GM12878 (cell line): ENCODE data around the gene CNOT6L. TPM values are rescaled to one million over a fixed set of nuclear protein-coding genes. Genes with fewer than 3 reads are reported as not detected.

Experiments used
- ATAC-seq: fragments of 200-7000 bp; cut with Tn5 transposase; 3 replicates; pipeline ENCODE4 v1.9.1; 2020; ENCODE audit warnings: mild to moderate bottlenecking, moderate library complexity
- BruUV-seq: library from RNA; stranded (reverse); fragments of 400-500 nt; replicated peaks from 2 replicates; lab custom pipeline; 2021; lab: Mats Ljungman, UMichigan
- CTCF ChIA-PET: fragments of 300-600 bp; sonication (Branson Sonifier 250); formaldehyde crosslinking; extraction: SDS; loops from one replicate; lab custom pipeline; 2021; ENCODE audit warnings: inconsistent platforms; lab: Yijun Ruan, JAX
- POLR2A ChIA-PET: fragments of 350-600 bp; formaldehyde crosslinking; extraction: SDS; loops from one replicate; lab custom pipeline; 2021; ENCODE audit warnings: inconsistent platforms; lab: Charles Lee
- RAD21 ChIA-PET: fragments of 300-600 bp; sonication (Branson Sonifier 250); formaldehyde crosslinking; loops from one replicate; lab custom pipeline; 2023; ENCODE audit warnings: antibody characterized with exemption; ENCODE audit not compliant: unreplicated experiment; lab: Charles Lee
- SMC1A ChIA-PET: fragments of 300-600 bp; sonication (Branson Sonifier 250); formaldehyde crosslinking; loops from one replicate; lab custom pipeline; 2023; ENCODE audit not compliant: unreplicated experiment, uncharacterized antibody; lab: Charles Lee
- DNase-seq: peaks from one replicate; pipeline ENCODE4 v3.0.0-alpha.2; 2011; ENCODE audit warnings: low read depth, low spot score
- FAIRE-seq: peaks from 3 replicates; lab custom pipeline; 2011; peaks lifted over from hg19 to GRCh38; lab: Jason Lieb, UNC
- H2AFZ ChIP-seq: 2 replicates; pipeline ENCODE4 v1.6.0; 2011; ENCODE audit warnings: low read depth, low read length, control low read depth; ENCODE audit not compliant: control insufficient read depth
- H3K27ac ChIP-seq: 2 replicates; pipeline ENCODE4 v1.5.1; 2011; ENCODE audit warnings: control low read depth; ENCODE audit not compliant: control insufficient read depth, insufficient read depth
- H3K27me3 ChIP-seq, 2 experiments: replicated peaks in 1 of 2; 2 replicates each; pipeline versions ENCODE4 v1.6.0 to v1.6.1; 2011; ENCODE audit warnings: low read length in 1 of 2; ENCODE audit not compliant: control insufficient read depth in 2 of 2, insufficient read depth in 2 of 2
- H3K36me3 ChIP-seq, 2 experiments: 2 replicates each; pipeline ENCODE4 v1.5.1; 2011; ENCODE audit warnings: low read length in 1 of 2; ENCODE audit not compliant: control insufficient read depth in 2 of 2, insufficient read depth in 2 of 2
- H3K4me1 ChIP-seq: 2 replicates; pipeline ENCODE4 v1.6.1; 2011; ENCODE audit warnings: mild to moderate bottlenecking, low read length, moderate library complexity, mixed read lengths; ENCODE audit not compliant: control insufficient read depth, insufficient read depth
- H3K4me2 ChIP-seq: 2 replicates; pipeline ENCODE4 v1.6.0; 2011; ENCODE audit warnings: control low read depth; ENCODE audit not compliant: control insufficient read depth, insufficient read depth
- H3K4me3 ChIP-seq: fragments of 200-600 bp; sonication (generic); 2 replicates; pipeline ENCODE4 v1.5.1; 2016
- H3K79me2 ChIP-seq: 2 replicates; pipeline ENCODE4 v1.6.0; 2011; ENCODE audit warnings: low read length; ENCODE audit not compliant: control insufficient read depth, insufficient read depth
- H3K9ac ChIP-seq: 2 replicates; pipeline ENCODE4 v1.8.0; 2011; ENCODE audit warnings: low read length, control low read depth, mixed read lengths; ENCODE audit not compliant: control insufficient read depth, insufficient read depth
- H3K9me3 ChIP-seq: replicated peaks from 3 replicates; pipeline ENCODE4 v1.5.1; 2011; ENCODE audit warnings: mild to moderate bottlenecking, low read length; ENCODE audit not compliant: control insufficient read depth, insufficient read depth
- H4K20me1 ChIP-seq: 2 replicates; pipeline ENCODE4 v1.6.0; 2011; ENCODE audit not compliant: control insufficient read depth, insufficient read depth
- CBFB ChIP-seq: IDR thresholded peaks from 2 replicates; pipeline ENCODE4 v1.6.1; 2016; ENCODE audit warnings: antibody characterized with exemption, low read depth
- CHD4 ChIP-seq: fragments of 200-600 bp; sonication (generic); IDR thresholded peaks from 2 replicates; pipeline ENCODE4 v1.6.1; 2016; ENCODE audit warnings: mild to moderate bottlenecking
- NBN ChIP-seq: fragments of 450-650 bp; IDR thresholded peaks from 2 replicates; pipeline ENCODE4 v1.6.1; 2016
- NR2C1 ChIP-seq: fragments of 450-650 bp; IDR thresholded peaks from 2 replicates; pipeline ENCODE4 v1.6.1; 2017; ENCODE audit warnings: antibody characterized with exemption, mild to moderate bottlenecking, moderate library complexity
- POU2F2 ChIP-seq: IDR thresholded peaks from 3 replicates; pipeline ENCODE4 v1.6.1; 2011; ENCODE audit warnings: low read depth, mild to moderate bottlenecking, low read length, borderline replicate concordance
- RELA ChIP-seq: fragments of 450-650 bp; IDR thresholded peaks from 2 replicates; pipeline ENCODE4 v1.8.0; 2014; ENCODE audit warnings: borderline replicate concordance; ENCODE audit not compliant: partially characterized antibody
- RUNX3 ChIP-seq: IDR thresholded peaks from 2 replicates; pipeline ENCODE4 v1.6.1; 2012; ENCODE audit warnings: low read length, inconsistent platforms
- TBL1XR1 ChIP-seq: IDR thresholded peaks from 2 replicates; pipeline ENCODE4 v1.6.1; 2012; ENCODE audit warnings: low read depth, low read length, improper control_type of control experiment
- ZBED1 ChIP-seq: IDR thresholded peaks from 2 replicates; pipeline ENCODE4 v1.6.1; 2016; ENCODE audit warnings: borderline replicate concordance
- ZNF24 ChIP-seq: fragments of 450-650 bp; IDR thresholded peaks from 2 replicates; pipeline ENCODE4 v1.6.1; 2017; ENCODE audit warnings: antibody characterized with exemption, mild to moderate bottlenecking
- ZZZ3 ChIP-seq: IDR thresholded peaks from 2 replicates; pipeline ENCODE4 v1.6.1; 2011; ENCODE audit warnings: low read depth; ENCODE audit not compliant: control insufficient read depth, insufficient read length
- WGBS: methylation state at CpG from one replicate; pipeline ENCODE4 v1.1.6; 2016; ENCODE audit warnings: low lambda C conversion rate; ENCODE audit not compliant: insufficient replicate concordance, insufficient coverage; ENCODE audit errors: missing lambda C conversion rate; 5-methylcytosine and 5-hydroxymethylcytosine counted together
- in situ Hi-C: fragments of 300-500 bp; cut with MboI; formaldehyde crosslinking; loops from 9 replicates; pipeline ENCODE4 v1.14.3; 2018; ENCODE audit warnings: mixed read lengths
- intact Hi-C: fragments of 100-400 bp; cut with micrococcal nuclease; formaldehyde crosslinking; loops from one replicate; pipeline ENCODE4 v1.14.2; 2022; ENCODE audit not compliant: unreplicated experiment
- polyA plus RNA-seq, 11 experiments: library from polyadenylated mRNA; depleted of rRNA in 4 of 11; unstranded in 6 of 11; stranded (reverse) in 5 of 11; fragments of >200 nt; fragmentation: Nextera tagmentation in 4 of 11; fragmentation: Illumina TruSeq in 1 of 11; extraction: Ambion mirVana in 4 of 11; extraction: Trizol in 1 of 11; gene quantifications; 1 replicate in 1 of 11; 2 replicates in 10 of 11; pipeline versions ENCODE4 v1.2.1 to v1.2.3, GENCODE V29; 2011 to 2016; ENCODE audit warnings: inconsistent platforms in 2 of 11, missing spikeins in 2 of 11, low read depth in 1 of 11
- total RNA-seq, 4 experiments: library from RNA; depleted of rRNA in 3 of 4; stranded (reverse); fragments of >200 nt in 3 of 4; fragmentation: Illumina TruSeq in 1 of 4; extraction: Trizol in 1 of 4; gene quantifications; 2 replicates each; pipeline versions ENCODE4 v1.2.1 to v1.2.3, GENCODE V29; 2013 to 2021
- TF ChIP-seq, protein P1 (sequence below): IDR thresholded peaks from 2 replicates; pipeline ENCODE4 v1.6.1; 2011; ENCODE audit warnings: low read depth, mild to moderate bottlenecking, low read length, moderate library complexity, borderline replicate concordance; ENCODE audit errors: extremely low read depth

CNOT6L gene
- total and polyA plus RNA-seq, 10 of the 15 experiments (the other 5 are each of a cell fraction or from before 2014, with no cell fraction given): 1.1 to 10.0 (median 3.0) TPM

DNA sequence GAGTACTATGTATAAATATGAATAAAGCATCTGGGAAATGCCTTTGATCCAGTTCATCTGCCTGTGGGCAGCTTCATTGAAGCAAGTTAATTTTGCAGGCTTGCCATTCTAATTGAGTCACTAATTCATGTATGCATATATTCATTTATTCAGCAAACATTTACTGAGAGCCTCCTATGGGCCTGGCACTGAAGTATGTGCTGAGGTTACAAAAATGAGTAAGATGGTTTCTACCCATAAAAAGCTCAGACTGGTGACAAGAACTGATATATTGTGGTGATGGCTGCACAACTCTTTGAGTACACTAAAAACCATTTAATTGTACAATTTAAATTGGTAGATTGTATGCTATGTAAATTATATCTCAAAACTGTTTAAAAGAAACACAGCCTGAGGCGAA, 42.3 kb upstream of the CNOT6L start:
- peak; percentile 41 for ATAC-seq
- peak overlapping the region; percentile 96; the same call in 1 of the 2 replicates for H3K9ac ChIP-seq
- H3K27ac ChIP-seq: peak overlapping the region; percentile 94
- peaks cover 22% of the 10 kb centered on the region for H3K79me2 ChIP-seq
- WGBS: 0% methylated on average over 1 of the region's 1 CpG
- CTCF ChIA-PET: interaction anchor here (0.7 to 2.1 kb wide), 7 partner anchors 8 to 435 kb away, joined by 3 to 8 read pairs (median 3); no protein-coding TSS in a partner anchor
- SMC1A ChIA-PET: interaction anchor here (0.9 to 1.9 kb wide), 7 partner anchors 8 to 52 kb away, joined by 3 to 12 read pairs (median 4); no protein-coding TSS in a partner anchor
- DNase-seq: no peak
- no peaks in the 10 kb centered on the region for H3K36me3 ChIP-seq
- no peaks in the 10 kb centered on the region for H4K20me1 ChIP-seq
- RAD21 ChIA-PET: interaction anchor here (0.9 to 2.0 kb wide), 3 partner anchors 8 to 988 kb away, joined by 3 to 13 read pairs (median 4); no protein-coding TSS in a partner anchor
- peak overlapping the region; percentile 90 for H3K4me2 ChIP-seq
- no peak for FAIRE-seq
- in situ Hi-C loops: no loop called here
- H3K4me1 ChIP-seq: peaks cover 6% of the 10 kb centered on the region; the same call in 1 of the 2 replicates
- intact Hi-C loops: no loop called here
- TF ChIP-seq RELA: no peak
- no peak for TF ChIP-seq TBL1XR1
- no peak for TF ChIP-seq CHD4
- no peak for TF ChIP-seq NBN
- TF ChIP-seq, protein P1, sequence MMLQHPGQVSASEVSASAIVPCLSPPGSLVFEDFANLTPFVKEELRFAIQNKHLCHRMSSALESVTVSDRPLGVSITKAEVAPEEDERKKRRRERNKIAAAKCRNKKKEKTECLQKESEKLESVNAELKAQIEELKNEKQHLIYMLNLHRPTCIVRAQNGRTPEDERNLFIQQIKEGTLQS: no peak
- TF ChIP-seq ZBED1: no peak
- no peak for TF ChIP-seq ZZZ3
- TF ChIP-seq POU2F2: peak; percentile 42; the same call in 1 of the 3 replicates
- TF ChIP-seq ZNF24: peak; percentile 77
- 0 out of 2 replicates have a peak, but pooled peaks have one; percentile 38 for TF ChIP-seq CBFB
- no peak for TF ChIP-seq NR2C1
- 0 out of 2 replicates have a peak, but pooled peaks have one; percentile 2 for TF ChIP-seq RUNX3
- POLR2A ChIA-PET: interaction anchor here (1.3 to 1.7 kb wide), 2 partner anchors 18 to 41 kb away, joined by 3 to 9 read pairs; no protein-coding TSS in a partner anchor
- H3K4me3 ChIP-seq: peak overlapping the region; percentile 78
- no peaks in the 10 kb centered on the region for H3K9me3 ChIP-seq
- no TSS peak for BruUV-seq
- peak overlapping the region; percentile 58 for H2AFZ ChIP-seq
- H3K27me3 ChIP-seq: no peaks in the 10 kb centered on the region
